ENCODE results near the gene SPAG16.

GRCh38 chr2:214180686-214181085, 896.4 kb downstream of the SPAG16 start:
- TF ChIP-seq EZH2 (IDR thresholded peaks at IDR 0.05; ENCODE audit: insufficient read depth, poor library complexity, severe bottlenecking) (no peak), EZH2phosphoT487 (IDR thresholded peaks at IDR 0.05; ENCODE audit: insufficient read depth, low read depth) (no peak)

Data from GM23248 (cell line).